Measurements from ENCODE around the gene SRRD.

DNA sequence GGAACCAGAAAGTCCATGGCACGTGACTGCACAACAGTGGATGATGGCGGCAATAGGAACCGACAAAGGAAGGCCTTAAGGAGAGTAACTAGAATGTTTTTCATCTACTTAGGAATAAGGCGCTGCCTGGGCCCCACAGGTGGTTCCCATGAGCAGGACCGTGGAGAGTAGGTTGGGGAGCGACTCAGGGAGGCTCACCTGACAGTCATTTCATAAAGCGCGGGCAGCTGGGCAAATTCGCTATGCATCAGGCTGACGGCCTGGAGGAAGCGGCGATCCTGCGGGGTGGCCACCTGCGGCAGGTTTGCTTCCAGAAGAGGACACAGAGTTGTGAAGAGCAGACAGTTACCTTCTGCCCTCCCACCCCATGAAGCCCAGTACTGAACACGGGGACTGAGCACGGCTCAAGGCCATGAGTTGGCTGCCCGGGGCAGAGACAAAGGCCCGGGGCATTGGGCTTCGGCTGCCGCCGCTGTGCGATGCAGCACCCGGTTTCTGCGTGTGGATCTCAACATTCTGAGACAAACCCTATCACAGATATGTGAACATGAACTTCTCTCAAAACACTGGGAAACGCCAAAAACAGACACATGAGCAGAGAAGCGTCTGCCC lies 25.9 kb upstream of the SRRD start:
- no peak for TF ChIP-seq POLR2AphosphoS5 (IDR thresholded peaks at IDR 0.05)
- TF ChIP-seq, protein P1, sequence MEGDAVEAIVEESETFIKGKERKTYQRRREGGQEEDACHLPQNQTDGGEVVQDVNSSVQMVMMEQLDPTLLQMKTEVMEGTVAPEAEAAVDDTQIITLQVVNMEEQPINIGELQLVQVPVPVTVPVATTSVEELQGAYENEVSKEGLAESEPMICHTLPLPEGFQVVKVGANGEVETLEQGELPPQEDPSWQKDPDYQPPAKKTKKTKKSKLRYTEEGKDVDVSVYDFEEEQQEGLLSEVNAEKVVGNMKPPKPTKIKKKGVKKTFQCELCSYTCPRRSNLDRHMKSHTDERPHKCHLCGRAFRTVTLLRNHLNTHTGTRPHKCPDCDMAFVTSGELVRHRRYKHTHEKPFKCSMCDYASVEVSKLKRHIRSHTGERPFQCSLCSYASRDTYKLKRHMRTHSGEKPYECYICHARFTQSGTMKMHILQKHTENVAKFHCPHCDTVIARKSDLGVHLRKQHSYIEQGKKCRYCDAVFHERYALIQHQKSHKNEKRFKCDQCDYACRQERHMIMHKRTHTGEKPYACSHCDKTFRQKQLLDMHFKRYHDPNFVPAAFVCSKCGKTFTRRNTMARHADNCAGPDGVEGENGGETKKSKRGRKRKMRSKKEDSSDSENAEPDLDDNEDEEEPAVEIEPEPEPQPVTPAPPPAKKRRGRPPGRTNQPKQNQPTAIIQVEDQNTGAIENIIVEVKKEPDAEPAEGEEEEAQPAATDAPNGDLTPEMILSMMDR (IDR thresholded peaks at IDR 0.05): no peak
- no peak for TF ChIP-seq POLR2A (IDR thresholded peaks at IDR 0.05)
